HEK293T (cell line): ENCODE data around the gene CMTM4.

Experiments
- ARNT ChIP-seq: fragments of 450-650 bp; IDR thresholded peaks from 2 replicates; pipeline ENCODE4 v1.6.1; 2017; ENCODE audit warnings: mild to moderate bottlenecking
- BHLHE40 ChIP-seq: fragments of 450-650 bp; IDR thresholded peaks from 2 replicates; pipeline ENCODE4 v1.6.1; 2016; ENCODE audit warnings: mild to moderate bottlenecking, moderate library complexity, borderline replicate concordance
- CTBP1 ChIP-seq: fragments of 450-650 bp; IDR thresholded peaks from 2 replicates; pipeline ENCODE4 v1.6.1; 2016; ENCODE audit warnings: borderline replicate concordance
- ELF4 ChIP-seq: fragments of 450-650 bp; IDR thresholded peaks from 2 replicates; pipeline ENCODE4 v1.6.1; 2017; ENCODE audit warnings: antibody characterized with exemption
- FOXA1 ChIP-seq: fragments of 450-650 bp; IDR thresholded peaks from 2 replicates; pipeline ENCODE4 v1.6.1; 2016; ENCODE audit warnings: mild to moderate bottlenecking
- FOXK2 ChIP-seq: fragments of 450-650 bp; IDR thresholded peaks from 2 replicates; pipeline ENCODE4 v1.6.1; 2016; ENCODE audit warnings: mild to moderate bottlenecking
- FOXM1 ChIP-seq: fragments of 450-650 bp; IDR thresholded peaks from 2 replicates; pipeline ENCODE4 v1.6.1; 2017; ENCODE audit warnings: mild to moderate bottlenecking, borderline replicate concordance
- HDGF ChIP-seq: fragments of 450-650 bp; IDR thresholded peaks from 2 replicates; pipeline ENCODE4 v1.6.1; 2017; ENCODE audit warnings: antibody characterized with exemption, borderline replicate concordance
- NFRKB ChIP-seq: fragments of 450-650 bp; IDR thresholded peaks from 2 replicates; pipeline ENCODE4 v1.6.1; 2016; ENCODE audit warnings: mild to moderate bottlenecking, moderate library complexity
- SP1 ChIP-seq: fragments of 450-650 bp; IDR thresholded peaks from 2 replicates; pipeline ENCODE4 v1.6.1; 2017
- SUZ12 ChIP-seq: fragments of 450-650 bp; IDR thresholded peaks from 2 replicates; pipeline ENCODE4 v1.6.1; 2016; ENCODE audit warnings: mild to moderate bottlenecking
- TARDBP ChIP-seq: fragments of 450-650 bp; IDR thresholded peaks from 2 replicates; pipeline ENCODE4 v1.6.1; 2016
- ZNF384 ChIP-seq: fragments of 450-650 bp; IDR thresholded peaks from 2 replicates; pipeline ENCODE4 v1.6.1; 2016
- TF ChIP-seq, protein P1 (sequence below): fragments of 450-650 bp; IDR thresholded peaks from 2 replicates; pipeline ENCODE4 v1.6.1; 2016

- TF ChIP-seq HDGF (no peak), SP1 (no peak), FOXM1 (no peak), ARNT (no peak), ELF4 (no peak), CTBP1 (no peak), SUZ12 (no peak), BHLHE40 (no peak), FOXA1 (no peak), NFRKB (no peak), ZNF384 (no peak), FOXK2 (no peak), TARDBP (no peak)
- TF ChIP-seq, protein P1, sequence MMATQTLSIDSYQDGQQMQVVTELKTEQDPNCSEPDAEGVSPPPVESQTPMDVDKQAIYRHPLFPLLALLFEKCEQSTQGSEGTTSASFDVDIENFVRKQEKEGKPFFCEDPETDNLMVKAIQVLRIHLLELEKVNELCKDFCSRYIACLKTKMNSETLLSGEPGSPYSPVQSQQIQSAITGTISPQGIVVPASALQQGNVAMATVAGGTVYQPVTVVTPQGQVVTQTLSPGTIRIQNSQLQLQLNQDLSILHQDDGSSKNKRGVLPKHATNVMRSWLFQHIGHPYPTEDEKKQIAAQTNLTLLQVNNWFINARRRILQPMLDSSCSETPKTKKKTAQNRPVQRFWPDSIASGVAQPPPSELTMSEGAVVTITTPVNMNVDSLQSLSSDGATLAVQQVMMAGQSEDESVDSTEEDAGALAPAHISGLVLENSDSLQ: no peak
Observed at GRCh38 chr16:66587881-66588600, 108.5 kb downstream of the CMTM4 start.
